GM18873 (cell line): Measurements from ENCODE around the gene CHURC1.

ENCODE experiments used
- ATAC-seq: cut with Tn5 transposase; IDR thresholded peaks from one replicate; pipeline ENCODE4 v1.9.1; 2021; ENCODE audit warnings: mild to moderate bottlenecking, moderate library complexity, moderate number of reproducible peaks; ENCODE audit not compliant: unreplicated experiment, low FRiP score

CHURC1 gene

DNA sequence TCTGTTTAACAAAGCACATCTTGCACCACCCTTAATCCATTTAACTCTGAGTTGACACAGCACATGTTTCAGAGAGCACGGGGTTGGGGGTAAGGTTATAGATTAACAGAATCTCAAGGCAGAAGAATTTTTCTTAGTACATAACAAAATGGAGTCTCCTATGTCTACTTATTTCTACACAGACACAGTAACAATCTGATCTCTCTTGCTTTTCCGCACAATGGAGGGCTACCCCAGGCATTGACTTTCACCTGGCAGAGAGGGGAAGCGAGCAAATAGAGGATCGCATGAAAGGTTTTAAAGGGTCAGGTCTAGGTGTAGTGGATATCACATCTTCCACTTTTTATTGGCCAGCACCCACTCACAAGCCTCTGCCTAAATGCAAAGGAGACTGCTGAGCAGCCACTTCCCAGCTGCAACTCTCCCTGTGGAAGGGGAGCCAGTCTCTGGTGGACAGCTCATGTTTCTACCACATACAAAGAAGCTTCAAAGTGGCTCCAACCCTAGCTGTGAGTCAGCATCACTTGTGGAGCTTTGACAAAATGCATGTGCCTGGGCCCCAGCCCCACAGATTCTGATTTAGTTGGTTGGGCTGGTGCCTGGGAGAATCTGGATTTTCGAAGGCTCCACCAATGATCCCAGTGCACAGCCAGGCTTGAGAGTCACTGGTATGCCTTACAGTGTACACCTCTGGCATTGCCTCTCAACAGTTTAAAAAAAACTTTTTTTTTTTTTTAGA lies 65.2 kb downstream of the CHURC1 start:
- ATAC-seq: no peak

DNA sequence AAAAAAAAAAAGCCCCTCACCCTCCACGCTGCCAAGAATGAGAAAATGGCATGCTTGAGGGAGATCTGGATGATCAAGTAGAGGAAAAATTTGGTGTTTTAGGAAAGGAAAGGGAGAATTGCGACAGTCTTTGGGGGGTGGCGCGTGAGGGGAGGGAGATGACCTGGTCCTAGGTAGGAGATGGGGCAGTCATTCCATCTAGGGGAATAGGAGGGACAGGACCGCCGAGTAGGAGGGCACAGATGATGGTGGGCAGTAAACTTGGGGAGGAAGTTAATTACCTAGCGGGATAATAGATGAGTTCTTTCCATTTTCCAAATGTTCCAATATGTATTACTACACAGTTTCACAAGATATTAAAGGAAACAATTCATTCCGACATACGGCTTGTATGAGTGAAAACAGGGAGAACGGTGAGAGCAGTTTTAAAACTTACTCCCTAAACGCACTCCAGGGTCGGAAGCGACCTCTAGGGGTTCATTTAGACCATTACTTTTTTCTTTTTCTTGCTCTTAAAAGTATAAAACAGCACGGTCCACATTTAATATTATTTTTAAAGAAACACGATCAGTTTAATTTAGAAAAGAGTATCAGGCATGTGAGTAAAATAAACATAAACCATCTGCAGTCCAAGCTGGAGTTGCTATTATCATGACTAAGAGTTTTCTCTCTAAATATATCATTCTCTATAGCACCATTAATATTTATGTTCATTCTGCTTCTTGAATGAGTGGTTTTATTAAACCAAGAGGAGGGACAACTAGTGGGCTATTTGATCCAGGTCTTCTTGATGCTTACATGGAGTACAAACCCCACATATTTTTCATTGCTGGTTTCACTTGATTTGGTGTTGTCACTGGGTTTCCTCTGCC lies 69.4 kb downstream of the CHURC1 start:
- ATAC-seq: no peak
